Activated CD4-positive, alpha-beta T cell treated with anti-CD3 and anti-CD28 coated beads, Interleukin-2, amount 10 ng/mL, durations not matched to agents 24 days and 14 days (primary cell): ENCODE results near the gene PRPF18. TPM values are rescaled to one million over a fixed set of nuclear protein-coding genes. Genes with fewer than 3 reads are reported as not detected.
"Not testable (repeated sequence)": the region's sequence is repeated elsewhere in the genome, so short reads cannot be mapped to it uniquely, and the experiment has no call there.

Experiments used
- DNase-seq: peaks from one replicate; pipeline ENCODE4 v3.0.0; 2022
- H3K27ac Mint-ChIP-seq: one replicate; pipeline ENCODE4 v1.8.0; 2022; ENCODE audit warnings: mild to moderate bottlenecking, mixed read lengths
- H3K27me3 Mint-ChIP-seq: one replicate; pipeline ENCODE4 v1.8.0; 2022; ENCODE audit warnings: mixed read lengths
- H3K36me3 Mint-ChIP-seq: one replicate; pipeline ENCODE4 v1.8.0; 2022; ENCODE audit warnings: low read depth, mild to moderate bottlenecking, mixed read lengths
- H3K4me1 Mint-ChIP-seq: one replicate; pipeline ENCODE4 v1.8.0; 2021; ENCODE audit warnings: mixed read lengths
- H3K4me3 Mint-ChIP-seq: one replicate; pipeline ENCODE4 v1.8.0; 2022; ENCODE audit warnings: mild to moderate bottlenecking, moderate library complexity, mixed read lengths
- H3K9me3 Mint-ChIP-seq: one replicate; pipeline ENCODE4 v1.8.0; 2021; ENCODE audit warnings: mixed read lengths
- intact Hi-C: fragments of 100-400 bp; cut with micrococcal nuclease; formaldehyde crosslinking; loops from one replicate; pipeline ENCODE4 v1.15.1; 2023
- total RNA-seq: library from RNA; stranded (reverse); gene quantifications from 2 replicates; pipeline ENCODE4 v1.2.3, GENCODE V29; 2022

The PRPF18 gene
- total RNA-seq, result 21.5 and 23.4 TPM in 2 replicates

- Mint-ChIP-seq H3K36me3 (peaks cover 6% of the 10 kb centered on the region), H3K9me3 (no peaks in the 10 kb centered on the region), H3K4me3 (peak within 1 kb of the TSS; percentile 96), H3K4me1 (peaks cover 18% of the 10 kb centered on the region), H3K27me3 (peaks cover 13% of the 10 kb centered on the region), H3K27ac (peak within 1 kb of the TSS; percentile 98)
- peak; percentile 98 for DNase-seq
- intact Hi-C loops, result loop anchor here (1.0 to 5.0 kb wide), 5 partner anchors 191 to 426 kb away; partner anchors contain the start of gene MCM10
Measured at GRCh38 chr10:13586676-13587355, at the start of gene PRPF18. Gene PRPF18 (plus strand): TSS chr10:13586965. CDS start chr10:13587087, 122 bp downstream.

- H3K4me3 Mint-ChIP-seq, H3K36me3 Mint-ChIP-seq, H3K27ac Mint-ChIP-seq, DNase-seq, H3K9me3 Mint-ChIP-seq, H3K4me1 Mint-ChIP-seq: not testable (repeated sequence)
- intact Hi-C loops, result loop anchor here (2.0 kb wide), 1 partner anchor 165 kb away; no protein-coding TSS in a partner anchor
- H3K27me3 Mint-ChIP-seq, result peaks cover 17% of the 10 kb centered on the region
Measured at GRCh38 chr10:13537985-13538384, 48.8 kb upstream of the PRPF18 start.

- DNase-seq, result no peak
- H3K27me3 Mint-ChIP-seq, result peaks cover 23% of the 10 kb centered on the region
- H3K36me3 Mint-ChIP-seq, result no peaks in the 10 kb centered on the region
- no peaks in the 10 kb centered on the region for H3K4me1 Mint-ChIP-seq
- H3K9me3 Mint-ChIP-seq, result no peaks in the 10 kb centered on the region
- intact Hi-C loops, result no loop called here
- H3K4me3 Mint-ChIP-seq, result no peak overlapping the region
- H3K27ac Mint-ChIP-seq, result no peak overlapping the region
Measured at GRCh38 chr10:13542533-13542932, 44.2 kb upstream of the PRPF18 start.

- Mint-ChIP-seq H3K36me3 (no peaks in the 10 kb centered on the region), H3K27me3 (peaks cover 12% of the 10 kb centered on the region), H3K4me3 (no peak overlapping the region), H3K4me1 (no peaks in the 10 kb centered on the region), H3K27ac (no peak overlapping the region), H3K9me3 (no peaks in the 10 kb centered on the region)
- DNase-seq, result no peak
- intact Hi-C loops, result no loop called here
Measured at GRCh38 chr10:13550802-13551201, 36.0 kb upstream of the PRPF18 start.

GRCh38 chr10:13555884-13556510 is 30.8 kb upstream of the PRPF18 start:
- H3K4me1 Mint-ChIP-seq, result peaks cover 2% of the 10 kb centered on the region
- DNase-seq, result no peak
- peaks cover 13% of the 10 kb centered on the region for H3K27me3 Mint-ChIP-seq
- H3K36me3 Mint-ChIP-seq, result no peaks in the 10 kb centered on the region
- H3K9me3 Mint-ChIP-seq, result no peaks in the 10 kb centered on the region
- intact Hi-C loops, result no loop called here
- no peak overlapping the region for H3K4me3 Mint-ChIP-seq
- no peak overlapping the region for H3K27ac Mint-ChIP-seq

GRCh38 chr10:13559124-13559700 is 27.6 kb upstream of the PRPF18 start:
- intact Hi-C loops, result no loop called here
- Mint-ChIP-seq H3K4me3 (no peak overlapping the region), H3K9me3 (no peaks in the 10 kb centered on the region), H3K27me3 (peaks cover 11% of the 10 kb centered on the region), H3K36me3 (no peaks in the 10 kb centered on the region), H3K4me1 (peaks cover 2% of the 10 kb centered on the region), H3K27ac (no peak overlapping the region)
- no peak for DNase-seq

- intact Hi-C loops, result no loop called here
- no peak overlapping the region for H3K4me3 Mint-ChIP-seq
Measured at GRCh38 chr10:13560597-13560996, 26.2 kb upstream of the PRPF18 start.

GRCh38 chr10:13563481-13564445 is 23.0 kb upstream of the PRPF18 start:
- no peaks in the 10 kb centered on the region for H3K4me1 Mint-ChIP-seq
- H3K27me3 Mint-ChIP-seq, result peaks cover 1% of the 10 kb centered on the region
- intact Hi-C loops, result no loop called here
- H3K9me3 Mint-ChIP-seq, result no peaks in the 10 kb centered on the region
- no peak overlapping the region for H3K27ac Mint-ChIP-seq
- no peaks in the 10 kb centered on the region for H3K36me3 Mint-ChIP-seq
- no peak for DNase-seq
- no peak overlapping the region for H3K4me3 Mint-ChIP-seq

More at GRCh38 chr10:13560597-13560996, 26.2 kb upstream of the PRPF18 start:
- Mint-ChIP-seq H3K27ac (no peak overlapping the region), H3K4me1 (peaks cover 2% of the 10 kb centered on the region), H3K36me3 (no peaks in the 10 kb centered on the region), H3K27me3 (peaks cover 8% of the 10 kb centered on the region), H3K9me3 (no peaks in the 10 kb centered on the region)
- no peak for DNase-seq

- no peaks in the 10 kb centered on the region for H3K27me3 Mint-ChIP-seq
- H3K27ac Mint-ChIP-seq, result no peak overlapping the region
- H3K4me3 Mint-ChIP-seq, result no peak overlapping the region
- no peaks in the 10 kb centered on the region for H3K4me1 Mint-ChIP-seq
- no peaks in the 10 kb centered on the region for H3K36me3 Mint-ChIP-seq
- intact Hi-C loops, result no loop called here
- H3K9me3 Mint-ChIP-seq, result no peaks in the 10 kb centered on the region
- DNase-seq, result no peak
Measured at GRCh38 chr10:13564576-13564975, 22.2 kb upstream of the PRPF18 start.

GRCh38 chr10:13567030-13567429 is 19.7 kb upstream of the PRPF18 start:
- Mint-ChIP-seq H3K36me3 (no peaks in the 10 kb centered on the region), H3K27me3 (peaks cover 7% of the 10 kb centered on the region), H3K4me3 (no peak overlapping the region), H3K9me3 (no peaks in the 10 kb centered on the region), H3K4me1 (no peaks in the 10 kb centered on the region), H3K27ac (no peak overlapping the region)
- DNase-seq, result no peak
- intact Hi-C loops, result no loop called here

- peaks cover 12% of the 10 kb centered on the region for H3K27me3 Mint-ChIP-seq
- no peak overlapping the region for H3K27ac Mint-ChIP-seq
- no peaks in the 10 kb centered on the region for H3K36me3 Mint-ChIP-seq
- no peak for DNase-seq
- peaks cover 2% of the 10 kb centered on the region for H3K4me1 Mint-ChIP-seq
- intact Hi-C loops, result no loop called here
- no peak overlapping the region for H3K4me3 Mint-ChIP-seq
- H3K9me3 Mint-ChIP-seq, result no peaks in the 10 kb centered on the region
Measured at GRCh38 chr10:13571541-13571940, 15.2 kb upstream of the PRPF18 start.

- H3K36me3 Mint-ChIP-seq, result no peaks in the 10 kb centered on the region
- H3K4me3 Mint-ChIP-seq, result no peak overlapping the region
- DNase-seq, result no peak
- H3K4me1 Mint-ChIP-seq, result peaks cover 2% of the 10 kb centered on the region
- no peaks in the 10 kb centered on the region for H3K9me3 Mint-ChIP-seq
- intact Hi-C loops, result no loop called here
- H3K27ac Mint-ChIP-seq, result no peak overlapping the region
- peaks cover 18% of the 10 kb centered on the region for H3K27me3 Mint-ChIP-seq
Measured at GRCh38 chr10:13573960-13574359, 12.8 kb upstream of the PRPF18 start.

GRCh38 chr10:13585195-13585751 is 1.5 kb upstream of the PRPF18 start:
- Mint-ChIP-seq H3K4me3 (no peak overlapping the region), H3K27ac (no peak overlapping the region), H3K9me3 (no peaks in the 10 kb centered on the region), H3K27me3 (peaks cover 16% of the 10 kb centered on the region), H3K4me1 (peaks cover 18% of the 10 kb centered on the region), H3K36me3 (peaks cover 6% of the 10 kb centered on the region)
- intact Hi-C loops, result loop anchor here (5.0 kb wide), 1 partner anchor 422 kb away; no protein-coding TSS in a partner anchor
- no peak for DNase-seq
